HCT116 (cell line): ENCODE data around the gene LYVE1. TPM values are rescaled to one million over a fixed set of nuclear protein-coding genes. Genes with fewer than 3 reads are reported as not detected.

ENCODE experiments used
- ATAC-seq: fragments of 200-7000 bp; cut with Tn5 transposase; 2 replicates; pipeline ENCODE4 v1.9.1; 2020; ENCODE audit warnings: mild to moderate bottlenecking, moderate library complexity
- BruUV-seq: library from RNA; stranded (reverse); fragments of 400-500 nt; replicated peaks from 2 replicates; lab custom pipeline; 2021; lab: Mats Ljungman, UMichigan
- CTCF ChIA-PET: fragments of 300-600 bp; sonication (Branson Sonifier 250); formaldehyde crosslinking; loops from one replicate; lab custom pipeline; 2021; ENCODE audit warnings: antibody characterized with exemption; lab: Charles Lee
- POLR2A ChIA-PET: fragments of 300-600, 350-600 bp; sonication (Branson Sonifier 250); formaldehyde crosslinking; loops from one replicate; lab custom pipeline; 2021; ENCODE audit warnings: antibody characterized with exemption; lab: Charles Lee
- RAD21 ChIA-PET, 2 experiments: fragments of 300-600 bp; sonication (Branson Sonifier 250); formaldehyde crosslinking; loops; one replicate each; lab custom pipeline; 2023; ENCODE audit warnings: low total read pairs in 2 of 2; ENCODE audit not compliant: uncharacterized antibody in 2 of 2, unreplicated experiment in 2 of 2, low non-redundant PET in 1 of 2; lab: Charles Lee
- DNase-seq: peaks from one replicate; pipeline ENCODE4 v3.0.0-alpha.2; 2010; ENCODE audit warnings: low read depth, low spot score
- H2AFZ ChIP-seq: fragments of 200-600 bp; shearing (Covaris generic), sonication (generic); 2 replicates; pipeline ENCODE4 v1.6.1; 2017; ENCODE audit warnings: low read depth, mixed run types, mixed read lengths, antibody characterized with exemption, low read length; ENCODE audit not compliant: poor library complexity, severe bottlenecking
- H3K27ac ChIP-seq: 2 replicates; pipeline ENCODE4 v1.5.1; 2012; ENCODE audit warnings: low read depth, low read length
- H3K27me3 ChIP-seq: fragments of 200-600 bp; sonication (generic); 2 replicates; pipeline ENCODE4 v1.6.1; 2016; ENCODE audit warnings: mixed run types, low read length, mixed read lengths; ENCODE audit not compliant: insufficient read depth
- H3K36me3 ChIP-seq, 2 experiments: fragments of 200-500 bp in 1 of 2; fragments of 200-600 bp in 1 of 2; sonication (Bioruptor generic) in 1 of 2; sonication (generic) in 1 of 2; 2 replicates each; pipeline versions ENCODE4 v1.5.1 to v1.6.1; 2014 to 2016; ENCODE audit warnings: low read length in 2 of 2, inconsistent platforms in 1 of 2, mixed read lengths in 1 of 2, mixed run types in 1 of 2; ENCODE audit not compliant: insufficient read depth in 2 of 2, control insufficient read depth in 1 of 2
- H3K4me1 ChIP-seq, 2 experiments: fragments of 200-600 bp in 1 of 2; sonication (generic) in 1 of 2; 2 replicates each; pipeline versions ENCODE4 v1.5.1 to v1.6.1; 2012 to 2017; ENCODE audit warnings: low read length in 2 of 2, inconsistent platforms in 1 of 2, mild to moderate bottlenecking in 1 of 2, mixed read lengths in 1 of 2, mixed run types in 1 of 2, moderate library complexity in 1 of 2; ENCODE audit not compliant: insufficient read depth in 2 of 2, control insufficient read depth in 1 of 2
- H3K4me2 ChIP-seq: fragments of 200-600 bp; sonication (generic); 2 replicates; pipeline ENCODE4 v1.6.1; 2017; ENCODE audit warnings: mixed run types, low read length, mixed read lengths
- H3K4me3 ChIP-seq, 2 experiments: fragments of 200-600 bp in 1 of 2; sonication (generic) in 1 of 2; replicated peaks in 1 of 2; 2 replicates each; pipeline ENCODE4 v1.5.1; 2011 to 2016; ENCODE audit warnings: low read length in 2 of 2, control low read depth in 1 of 2, low read depth in 1 of 2, mild to moderate bottlenecking in 1 of 2, mixed read lengths in 1 of 2, mixed run types in 1 of 2
- H3K79me2 ChIP-seq: fragments of 200-600 bp; sonication (generic); 2 replicates; pipeline ENCODE4 v1.6.1; 2017; ENCODE audit warnings: mild to moderate bottlenecking, mixed run types, low read length, moderate library complexity, mixed read lengths; ENCODE audit not compliant: insufficient read depth
- H3K9ac ChIP-seq: fragments of 200-600 bp; sonication (generic); 2 replicates; pipeline ENCODE4 v1.6.1; 2016; ENCODE audit warnings: low read length, mixed read lengths
- H3K9me2 ChIP-seq: fragments of 200-600 bp; sonication (generic), shearing (Covaris generic); 2 replicates; pipeline ENCODE4 v1.6.1; 2017; ENCODE audit warnings: mixed run types, mild to moderate bottlenecking, moderate library complexity; ENCODE audit not compliant: insufficient read depth
- H3K9me3 ChIP-seq, 2 experiments: fragments of 200-500 bp in 1 of 2; fragments of 200-600 bp in 1 of 2; sonication (Bioruptor generic) in 1 of 2; sonication (generic) in 1 of 2; 2 replicates each; pipeline ENCODE4 v1.6.1; 2014 to 2017; ENCODE audit warnings: low read length in 2 of 2, mixed read lengths in 2 of 2, inconsistent platforms in 1 of 2, low read depth in 1 of 2, mild to moderate bottlenecking in 1 of 2, mixed run types in 1 of 2, moderate library complexity in 1 of 2; ENCODE audit not compliant: control insufficient read depth in 1 of 2, insufficient read depth in 1 of 2
- H4K20me1 ChIP-seq: fragments of 200-600 bp; sonication (generic), shearing (Covaris generic); 2 replicates; pipeline ENCODE4 v1.6.1; 2017; ENCODE audit warnings: mixed run types, mild to moderate bottlenecking, moderate library complexity; ENCODE audit not compliant: insufficient read depth
- ATF3 ChIP-seq: IDR thresholded peaks from 2 replicates; pipeline ENCODE4 v1.6.1; 2012
- CBX3 ChIP-seq: IDR thresholded peaks from 2 replicates; pipeline ENCODE4 v1.6.1; 2012; ENCODE audit warnings: low read depth
- CTCF ChIP-seq, 3 experiments: fragments of 200-600 bp in 1 of 3; sonication (generic) in 1 of 3; IDR thresholded peaks in 2 of 3; conservative IDR thresholded peaks in 1 of 3; 2 replicates each; pipeline ENCODE4 v1.5.1; 2012 to 2017; ENCODE audit warnings: low read depth in 2 of 3, low read length in 2 of 3, antibody characterized with exemption in 1 of 3, borderline replicate concordance in 1 of 3, control low read depth in 1 of 3, mild to moderate bottlenecking in 1 of 3, mixed read lengths in 1 of 3, mixed run types in 1 of 3, moderate library complexity in 1 of 3; ENCODE audit not compliant: insufficient read depth in 1 of 3
- EZH2 ChIP-seq: fragments of 200-600 bp; sonication (generic); IDR thresholded peaks from 2 replicates; pipeline ENCODE4 v1.6.1; 2017; ENCODE audit warnings: antibody characterized with exemption, mixed run types
- FOSL1 ChIP-seq: IDR thresholded peaks from 2 replicates; pipeline ENCODE4 v1.6.1; 2012; ENCODE audit warnings: low read depth
- MAX ChIP-seq: IDR thresholded peaks from 2 replicates; pipeline ENCODE4 v1.6.1; 2012
- POLR2A ChIP-seq: IDR thresholded peaks from 2 replicates; pipeline ENCODE4 v1.7.0; 2011; ENCODE audit warnings: borderline replicate concordance; ENCODE audit not compliant: insufficient read depth, insufficient read length; ENCODE audit errors: extremely low read depth
- RAD21 ChIP-seq: IDR thresholded peaks from 2 replicates; pipeline ENCODE4 v1.6.1; 2012; ENCODE audit warnings: low read depth, mild to moderate bottlenecking
- REST ChIP-seq: IDR thresholded peaks from 2 replicates; pipeline ENCODE4 v1.6.1; 2012; ENCODE audit warnings: low read depth
- SIN3A ChIP-seq: IDR thresholded peaks from 2 replicates; pipeline ENCODE4 v1.6.1; 2012; ENCODE audit warnings: low read depth
- SP1 ChIP-seq: IDR thresholded peaks from 2 replicates; pipeline ENCODE4 v1.6.1; 2012; ENCODE audit warnings: low read depth
- intact Hi-C: fragments of 100-400 bp; cut with micrococcal nuclease; formaldehyde crosslinking; loops from 2 replicates; pipeline ENCODE4 v1.10.0; 2022
- total RNA-seq: library from RNA; stranded (reverse); gene quantifications from one replicate; pipeline ENCODE4 v1.2.1, GENCODE V29; 2021; ENCODE audit not compliant: unreplicated experiment

The LYVE1 gene
- total RNA-seq, 1 experiment from 2014 or later = 0.34 TPM

GRCh38 chr11:10541561-10541930 is 26.9 kb downstream of the LYVE1 start:
- DNase-seq = no peak
- H3K9me3 ChIP-seq = no peaks in the 10 kb centered on the region
- H3K79me2 ChIP-seq = peaks cover 44% of the 10 kb centered on the region
- peak overlapping the region; percentile 84 for H3K9ac ChIP-seq
- no peaks in the 10 kb centered on the region for H3K27me3 ChIP-seq
- H3K27ac ChIP-seq = peak overlapping the region; percentile 94
- H3K9me2 ChIP-seq = no peaks in the 10 kb centered on the region
- ATAC-seq = peak; percentile 3; the same call in 1 of the 2 replicates
- no peaks in the 10 kb centered on the region for H3K36me3 ChIP-seq
- TF ChIP-seq ATF3 = no peak
- no peak for TF ChIP-seq SP1
- TF ChIP-seq MAX = no peak; the same call in 1 of the 2 replicates
- no peak for TF ChIP-seq FOSL1
- no peak for TF ChIP-seq CBX3
- BruUV-seq = TSS peak; percentile 74
- H4K20me1 ChIP-seq = no peaks in the 10 kb centered on the region
- peak overlapping the region; percentile 76 to 83 for H3K4me3 ChIP-seq
- no peak overlapping the region for H2AFZ ChIP-seq
- peak overlapping the region; percentile 90 for H3K4me2 ChIP-seq
- intact Hi-C loops = loop anchor here (5.0 kb wide), 1 partner anchor 111 kb away; no protein-coding TSS in a partner anchor
- ChIA-PET RAD21 (interaction anchor here (0.9 to 1.5 kb wide), 3 partner anchors 83 to 135 kb away, joined by 3 to 5 read pairs (median 3); no protein-coding TSS in a partner anchor), CTCF (interaction anchor here (0.9 to 2.5 kb wide), 10 partner anchors 10 to 175 kb away, joined by 3 to 25 read pairs (median 6); no protein-coding TSS in a partner anchor), POLR2A (interaction anchor here (1.0 to 1.6 kb wide), 8 partner anchors 11 to 113 kb away, joined by 3 to 15 read pairs (median 6); partner anchors contain the start of gene AMPD3)
- peaks cover 37 to 49% of the 10 kb centered on the region in 2 experiments for H3K4me1 ChIP-seq

- ChIA-PET POLR2A (interaction anchor here (1.0 to 1.9 kb wide), 11 partner anchors 10 to 135 kb away, joined by 3 to 15 read pairs (median 5); partner anchors contain the start of gene AMPD3), CTCF (interaction anchor here (0.7 to 2.5 kb wide), 20 partner anchors 8 to 194 kb away, joined by 3 to 25 read pairs (median 4); no protein-coding TSS in a partner anchor), RAD21 (interaction anchor here (0.6 to 1.5 kb wide), 6 partner anchors 83 to 194 kb away, joined by 3 to 5 read pairs (median 3); partner anchors contain the start of gene AMPD3 (in 1 of the 2))
- H4K20me1 ChIP-seq = no peaks in the 10 kb centered on the region
- DNase-seq (peak; percentile 84), ATAC-seq (peak; percentile 89)
- H3K9me2 ChIP-seq = no peaks in the 10 kb centered on the region
- H3K4me2 ChIP-seq = peak within 1 kb of the TSS; percentile 90
- no TSS peak for BruUV-seq
- H2AFZ ChIP-seq = no peak within 1 kb of the TSS
- H3K9ac ChIP-seq = peak within 1 kb of the TSS; percentile 84
- H3K27me3 ChIP-seq = no peaks in the 10 kb centered on the region
- no peaks in the 10 kb centered on the region for H3K36me3 ChIP-seq
- peaks cover 49% of the 10 kb centered on the region for H3K79me2 ChIP-seq
- peak within 1 kb of the TSS; percentile 94 for H3K27ac ChIP-seq
- H3K4me3 ChIP-seq = peak within 1 kb of the TSS; percentile 76 to 83
- intact Hi-C loops = loop anchor here (5.0 kb wide), 1 partner anchor 111 kb away; no protein-coding TSS in a partner anchor
- peaks cover 40 to 54% of the 10 kb centered on the region in 2 experiments for H3K4me1 ChIP-seq
- H3K9me3 ChIP-seq = no peaks in the 10 kb centered on the region
- peak; percentile 57 to 83 (median 67); a peak in 5 of 6 replicates for TF ChIP-seq CTCF (IDR thresholded peaks at IDR 0.05 in 2 of 3, conservative IDR thresholded peaks at IDR 0.05 in 1 of 3; ENCODE audit: borderline replicate concordance in 1 of 3, insufficient read depth in 1 of 3, low read depth in 2 of 3, low read length in 2 of 3)
- TF ChIP-seq RAD21 = peak; percentile 53
- peak; percentile 78; the same call in 1 of the 2 replicates for TF ChIP-seq SIN3A
- TF ChIP-seq CBX3 = peak; percentile 98
- TF ChIP-seq FOSL1 = no peak
- no peak for TF ChIP-seq EZH2
- no peak for TF ChIP-seq REST
- TF ChIP-seq POLR2A = peak; percentile 91
These were observed 27.4 kb downstream of the LYVE1 start, which contains the start of gene RNF141 for GRCh38 chr11:10540915-10541560. RNF141 (minus strand) TSS chr11:10541187; CDS start chr11:10534158, 7,029 bp downstream.
